ENCODE results near the gene ATP2C2.

ATP2C2 gene

GRCh38 chr16:84467256-84467655 lies 98.9 kb downstream of the ATP2C2 start:
- Histone ChIP-seq H3K9me3 (ENCODE audit: low read length) (no peaks in the 10 kb centered on the region), H3K79me2 (ENCODE audit: insufficient read depth, low read length) (no peaks in the 10 kb centered on the region), H3K9me2 (ENCODE audit: low read depth, low read length) (no peaks in the 10 kb centered on the region), H3K4me3 (ENCODE audit: low read depth, low read length, poor library complexity, severe bottlenecking) (no peak overlapping the region), H3F3A (ENCODE audit: insufficient read depth, low read length) (no peaks in the 10 kb centered on the region), H3K9ac (ENCODE audit: low read length) (no peak overlapping the region), H2AFZ (ENCODE audit: low read length) (no peak overlapping the region), H3K4me1 (ENCODE audit: insufficient read depth, low read length, severe bottlenecking) (no peaks in the 10 kb centered on the region), H3K27ac (ENCODE audit: low read depth, low read length, poor library complexity, severe bottlenecking) (no peak overlapping the region), H3K4me2 (ENCODE audit: low read length) (no peak overlapping the region), H3K36me3 (ENCODE audit: insufficient read depth, low read length) (no peaks in the 10 kb centered on the region; the same call in 1 of the 2 replicates), H4K20me1 (ENCODE audit: insufficient read depth, low read length) (no peaks in the 10 kb centered on the region), H3K27me3 (ENCODE audit: insufficient read depth, low read length) (no peaks in the 10 kb centered on the region)
- no peak for TF ChIP-seq EZH2 (IDR thresholded peaks at IDR 0.05; ENCODE audit: borderline replicate concordance, low read length)
- TF ChIP-seq CTCF (IDR thresholded peaks at IDR 0.05; ENCODE audit: low read length): no peak

- no peak for TF ChIP-seq EZH2 (IDR thresholded peaks at IDR 0.05; ENCODE audit: borderline replicate concordance, low read length)
- TF ChIP-seq CTCF (IDR thresholded peaks at IDR 0.05; ENCODE audit: low read length): no peak
- Histone ChIP-seq H3K9ac (ENCODE audit: low read length) (no peak overlapping the region), H3K4me3 (ENCODE audit: low read depth, low read length, poor library complexity, severe bottlenecking) (no peak overlapping the region), H3K36me3 (ENCODE audit: insufficient read depth, low read length) (no peaks in the 10 kb centered on the region; the same call in 1 of the 2 replicates), H3K9me2 (ENCODE audit: low read depth, low read length) (no peaks in the 10 kb centered on the region), H3K9me3 (ENCODE audit: low read length) (no peaks in the 10 kb centered on the region), H3K4me1 (ENCODE audit: insufficient read depth, low read length, severe bottlenecking) (no peaks in the 10 kb centered on the region), H3F3A (ENCODE audit: insufficient read depth, low read length) (no peaks in the 10 kb centered on the region), H3K4me2 (ENCODE audit: low read length) (no peak overlapping the region), H3K79me2 (ENCODE audit: insufficient read depth, low read length) (no peaks in the 10 kb centered on the region), H2AFZ (ENCODE audit: low read length) (no peak overlapping the region), H3K27ac (ENCODE audit: low read depth, low read length, poor library complexity, severe bottlenecking) (no peak overlapping the region), H4K20me1 (ENCODE audit: insufficient read depth, low read length) (no peaks in the 10 kb centered on the region), H3K27me3 (ENCODE audit: insufficient read depth, low read length) (no peaks in the 10 kb centered on the region)
Measured at GRCh38 chr16:84467709-84468108, 99.4 kb downstream of the ATP2C2 start.

- H3K9me3 ChIP-seq (ENCODE audit: low read length): 0 out of 2 replicates have a peak, but pooled peaks cover 2% of the 10 kb centered on the region
- H3K79me2 ChIP-seq (ENCODE audit: insufficient read depth, low read length): no peaks in the 10 kb centered on the region
- no peaks in the 10 kb centered on the region; the same call in 1 of the 2 replicates for H3K36me3 ChIP-seq (ENCODE audit: insufficient read depth, low read length)
- TF ChIP-seq EZH2 (IDR thresholded peaks at IDR 0.05; ENCODE audit: borderline replicate concordance, low read length): no peak
- no peaks in the 10 kb centered on the region for H3K4me1 ChIP-seq (ENCODE audit: insufficient read depth, low read length, severe bottlenecking)
- no peaks in the 10 kb centered on the region for H3F3A ChIP-seq (ENCODE audit: insufficient read depth, low read length)
- H2AFZ ChIP-seq (ENCODE audit: low read length): no peak overlapping the region
- no peaks in the 10 kb centered on the region for H3K27me3 ChIP-seq (ENCODE audit: insufficient read depth, low read length)
- no peak overlapping the region for H3K27ac ChIP-seq (ENCODE audit: low read depth, low read length, poor library complexity, severe bottlenecking)
- H3K4me3 ChIP-seq (ENCODE audit: low read depth, low read length, poor library complexity, severe bottlenecking): no peak overlapping the region
- H3K9ac ChIP-seq (ENCODE audit: low read length): no peak overlapping the region
- no peaks in the 10 kb centered on the region for H4K20me1 ChIP-seq (ENCODE audit: insufficient read depth, low read length)
- no peaks in the 10 kb centered on the region for H3K9me2 ChIP-seq (ENCODE audit: low read depth, low read length)
- no peak overlapping the region for H3K4me2 ChIP-seq (ENCODE audit: low read length)
Measured at GRCh38 chr16:84471316-84471715, 103.0 kb downstream of the ATP2C2 start.

- no peak overlapping the region for H2AFZ ChIP-seq (ENCODE audit: low read length)
- no peak overlapping the region for H3K27ac ChIP-seq (ENCODE audit: low read depth, low read length, poor library complexity, severe bottlenecking)
- no peak overlapping the region for H3K9ac ChIP-seq (ENCODE audit: low read length)
- TF ChIP-seq CTCF (IDR thresholded peaks at IDR 0.05; ENCODE audit: low read length) (no peak), EZH2 (IDR thresholded peaks at IDR 0.05; ENCODE audit: borderline replicate concordance, low read length) (no peak)
- no peaks in the 10 kb centered on the region for H3K9me2 ChIP-seq (ENCODE audit: low read depth, low read length)
- 0 out of 2 replicates have a peak, but pooled peaks cover 2% of the 10 kb centered on the region for H3K9me3 ChIP-seq (ENCODE audit: low read length)
- no peak overlapping the region for H3K4me2 ChIP-seq (ENCODE audit: low read length)
- no peaks in the 10 kb centered on the region for H3K27me3 ChIP-seq (ENCODE audit: insufficient read depth, low read length)
- H4K20me1 ChIP-seq (ENCODE audit: insufficient read depth, low read length): no peaks in the 10 kb centered on the region
- H3K79me2 ChIP-seq (ENCODE audit: insufficient read depth, low read length): no peaks in the 10 kb centered on the region
- no peaks in the 10 kb centered on the region for H3F3A ChIP-seq (ENCODE audit: insufficient read depth, low read length)
- no peaks in the 10 kb centered on the region; the same call in 1 of the 2 replicates for H3K36me3 ChIP-seq (ENCODE audit: insufficient read depth, low read length)
- H3K4me3 ChIP-seq (ENCODE audit: low read depth, low read length, poor library complexity, severe bottlenecking): no peak overlapping the region
- no peaks in the 10 kb centered on the region for H3K4me1 ChIP-seq (ENCODE audit: insufficient read depth, low read length, severe bottlenecking)
Measured at GRCh38 chr16:84471966-84472365, 103.6 kb downstream of the ATP2C2 start.

Measured in OCI-LY1 (cell line).